Putamen (tissue), 1 donor: ENCODE data around the gene MED17.

Experiments used
- DNase-seq: peaks from one replicate; pipeline ENCODE4 v3.0.0-alpha.2; 2016; ENCODE audit warnings: low spot score

Gene MED17

GRCh38 chr11:93849751-93850593, 65.9 kb downstream of the MED17 start:
- DNase-seq = no peak

DNA sequence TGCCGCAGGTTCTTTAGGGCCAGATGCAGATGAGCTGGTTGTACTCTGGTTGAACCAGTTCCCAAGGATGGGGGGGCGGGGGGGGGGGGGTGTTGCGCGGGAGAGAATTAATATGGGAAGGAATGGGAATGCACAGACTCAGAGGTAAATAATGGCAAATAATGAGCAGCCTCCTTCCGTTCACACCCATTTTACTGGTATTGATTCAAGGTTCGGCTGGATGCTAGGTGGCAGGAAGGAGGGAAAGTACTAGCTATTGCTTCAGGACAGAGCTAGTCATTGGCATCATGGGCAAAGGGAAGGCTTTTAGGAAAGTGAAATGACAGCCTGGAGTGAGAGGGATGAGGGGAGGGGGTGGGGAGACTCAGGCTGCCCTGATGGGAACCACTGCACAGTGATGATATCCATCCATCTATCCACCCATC, 66.5 kb downstream of the MED17 start, which contains the start of gene VSTM5:
VSTM5 (minus strand) TSS at position 25 of the 425 bp plus-strand sequence. CDS start 116 bp downstream, outside the sequence.
- DNase-seq = no peak

GRCh38 chr11:93852242-93852641, 68.2 kb downstream of the MED17 start:
- no peak for DNase-seq

- no peak for DNase-seq
Observed at GRCh38 chr11:93857413-93858120, 73.5 kb downstream of the MED17 start.

DNA sequence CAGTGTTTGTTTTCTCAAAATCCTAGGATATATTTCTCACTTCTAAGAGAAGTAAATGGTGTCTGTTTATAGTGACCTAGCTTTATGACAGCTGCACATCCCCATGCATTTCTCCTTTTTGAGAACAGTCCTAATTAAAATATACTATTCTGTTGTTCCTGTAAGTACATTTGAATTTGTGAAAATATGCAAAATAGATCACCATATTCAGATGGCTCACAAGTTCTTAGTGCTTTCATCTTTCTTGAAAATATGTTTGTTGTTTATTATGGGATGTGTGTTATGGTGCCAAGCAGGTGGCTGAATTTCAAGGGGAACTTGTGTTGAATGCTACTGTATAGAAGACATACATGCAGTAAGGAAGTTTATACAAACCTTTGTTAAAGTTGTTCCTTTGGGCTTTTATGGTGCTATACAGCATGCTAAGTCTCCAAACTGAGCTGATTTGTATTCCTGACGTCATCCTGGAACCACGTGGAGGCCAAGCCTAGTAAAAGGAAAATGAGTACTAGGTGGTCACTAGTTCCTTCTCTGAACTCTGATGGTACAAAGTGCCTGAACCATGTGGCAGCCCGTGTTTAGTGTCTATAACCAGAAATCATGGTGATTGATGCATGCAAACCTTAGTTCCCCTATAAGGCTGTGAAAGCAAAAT, 74.2 kb downstream of the MED17 start:
- DNase-seq = no peak

- no peak for DNase-seq
Observed at GRCh38 chr11:93861808-93862207, 77.7 kb downstream of the MED17 start.
